ENCODE results near the gene RABGGTA.

Gene RABGGTA

GRCh38 chr14:24304019-24304387 is 32.6 kb upstream of the RABGGTA start:
- no peak for DNase-seq (ENCODE audit: low read depth)

- no peak for DNase-seq (ENCODE audit: low read depth)
Measured at GRCh38 chr14:24300326-24300980, 29.1 kb upstream of the RABGGTA start.

GRCh38 chr14:24299255-24300191 is 28.1 kb upstream of the RABGGTA start, which contains the start of the genes DHRS1 and NOP9:
DHRS1 (minus strand) TSS chr14:24299780; CDS start chr14:24299106, 674 bp downstream.
NOP9 (plus strand) TSS chr14:24299850; CDS start chr14:24299955, 105 bp downstream.
- DNase-seq (ENCODE audit: low read depth): peak; percentile 97

GRCh38 chr14:24298892-24299254 is 27.5 kb upstream of the RABGGTA start:
- DNase-seq (ENCODE audit: low read depth): no peak

DNA sequence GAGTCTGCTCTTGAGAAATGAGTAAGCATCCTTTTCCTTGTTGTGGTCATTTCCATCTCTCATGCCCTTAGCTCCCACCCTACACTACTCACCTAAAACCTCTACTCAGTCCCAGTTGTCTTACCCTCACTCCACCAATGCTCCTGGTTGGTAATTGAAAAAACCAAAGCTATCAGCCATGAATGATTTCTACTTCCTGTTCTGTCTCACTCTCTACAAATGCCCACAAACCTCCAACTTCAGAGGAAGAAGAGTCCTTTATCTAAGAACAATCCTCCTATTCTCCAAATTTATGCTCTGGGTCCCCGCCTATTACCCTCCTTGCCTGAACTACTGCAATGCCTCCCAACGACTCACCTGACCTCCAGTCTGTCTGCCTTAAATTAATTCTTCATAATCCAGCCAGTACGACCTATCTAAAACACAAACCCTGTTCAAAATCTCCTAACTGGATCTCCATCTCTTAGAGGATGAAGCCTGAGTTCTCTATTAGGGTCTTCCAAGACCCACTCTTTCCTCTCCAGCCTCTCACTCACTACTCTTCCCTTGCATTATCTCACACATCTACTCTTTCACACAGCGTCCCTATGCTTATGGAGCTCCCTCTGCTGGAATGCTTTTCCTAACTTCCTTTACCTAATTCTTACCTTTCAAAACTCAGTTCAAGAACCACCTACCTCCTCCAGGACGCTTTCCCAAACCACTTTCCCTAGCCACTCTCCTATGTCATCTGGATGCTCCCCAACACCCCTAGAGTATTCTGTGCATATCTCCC is 26.0 kb upstream of the RABGGTA start:
- no peak for DNase-seq (ENCODE audit: low read depth)

- DNase-seq (ENCODE audit: low read depth): no peak
Measured at GRCh38 chr14:24296341-24297157, 25.2 kb upstream of the RABGGTA start.

DNA sequence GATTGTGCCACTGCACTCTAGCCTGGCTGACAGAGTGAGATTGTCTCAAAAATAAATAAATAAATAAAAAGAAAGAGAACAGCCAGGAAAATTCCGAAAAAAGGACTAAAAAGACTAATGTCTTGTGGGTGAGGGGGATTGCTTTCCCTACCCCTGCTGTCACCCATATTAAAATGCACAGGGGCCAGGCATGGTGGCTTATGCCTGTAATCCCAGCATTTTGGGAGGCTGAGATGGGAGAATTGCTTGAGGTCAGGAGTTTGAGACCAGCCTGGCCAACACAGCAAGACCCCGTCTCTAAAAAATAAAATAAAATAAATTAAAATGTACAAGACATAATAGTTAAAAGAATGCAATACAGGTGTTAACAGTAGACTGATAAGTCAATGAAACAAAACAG is 22.1 kb upstream of the RABGGTA start:
- DNase-seq (ENCODE audit: low read depth): no peak

DNA sequence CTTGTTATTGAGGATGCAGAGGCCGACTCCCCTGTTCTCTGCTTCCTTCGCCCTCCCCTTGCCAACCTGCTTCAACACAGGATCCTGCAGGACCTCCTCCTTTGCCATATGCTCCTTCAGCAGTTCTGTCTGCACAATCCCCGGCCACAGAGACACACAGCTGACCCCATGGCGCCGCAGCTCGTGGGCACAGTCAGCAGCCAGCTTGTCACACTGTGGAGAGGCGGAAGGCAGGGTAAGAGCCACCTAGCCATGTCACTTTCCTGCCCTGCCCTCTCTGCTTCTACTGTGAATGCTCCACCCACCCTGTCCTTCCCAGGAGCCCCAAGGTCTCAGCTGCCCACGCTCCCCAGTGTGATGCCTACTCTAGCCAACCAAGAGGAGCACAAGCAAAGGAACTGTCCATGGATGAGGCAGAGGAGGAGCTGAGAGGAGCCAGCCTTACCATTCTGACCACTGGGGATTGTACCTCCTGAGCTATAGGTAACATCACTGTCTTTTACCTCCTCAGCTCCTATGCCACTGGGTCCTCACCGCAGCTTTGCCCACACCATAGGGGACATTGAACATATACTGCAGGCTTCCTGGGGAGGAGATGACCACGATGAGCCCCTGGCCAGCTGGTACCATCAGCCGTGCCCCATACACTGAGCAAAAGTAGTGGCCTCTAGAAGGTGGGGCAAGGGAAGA is 20.9 kb upstream of the RABGGTA start:
- DNase-seq (ENCODE audit: low read depth): no peak

- no peak for DNase-seq (ENCODE audit: low read depth)
Measured at GRCh38 chr14:24291446-24292117, 20.2 kb upstream of the RABGGTA start.

GRCh38 chr14:24290746-24291145 is 19.3 kb upstream of the RABGGTA start:
- DNase-seq (ENCODE audit: low read depth): no peak

GRCh38 chr14:24289649-24290280 is 18.4 kb upstream of the RABGGTA start:
- no peak for DNase-seq (ENCODE audit: low read depth)

DNA sequence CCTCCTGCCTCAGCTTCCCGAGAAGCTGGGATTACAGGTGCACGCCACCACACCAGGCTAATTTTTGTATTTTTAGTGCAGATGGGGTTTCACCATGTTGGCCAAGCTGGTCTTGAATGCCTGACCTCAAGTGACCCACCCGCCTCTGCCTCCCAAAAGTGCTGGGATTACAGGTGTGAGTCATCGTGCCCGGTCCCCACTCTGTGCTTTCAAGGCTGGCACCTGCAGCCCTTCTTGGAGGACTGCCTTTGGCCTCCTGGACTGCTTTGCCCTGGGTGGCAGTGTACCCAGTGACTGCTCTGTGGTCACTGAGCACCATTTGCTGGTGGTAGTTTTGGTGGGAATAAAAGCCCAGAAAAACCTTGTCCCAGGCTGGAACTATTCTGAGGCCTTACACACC is 15.6 kb upstream of the RABGGTA start:
- no peak for DNase-seq (ENCODE audit: low read depth)

DNA sequence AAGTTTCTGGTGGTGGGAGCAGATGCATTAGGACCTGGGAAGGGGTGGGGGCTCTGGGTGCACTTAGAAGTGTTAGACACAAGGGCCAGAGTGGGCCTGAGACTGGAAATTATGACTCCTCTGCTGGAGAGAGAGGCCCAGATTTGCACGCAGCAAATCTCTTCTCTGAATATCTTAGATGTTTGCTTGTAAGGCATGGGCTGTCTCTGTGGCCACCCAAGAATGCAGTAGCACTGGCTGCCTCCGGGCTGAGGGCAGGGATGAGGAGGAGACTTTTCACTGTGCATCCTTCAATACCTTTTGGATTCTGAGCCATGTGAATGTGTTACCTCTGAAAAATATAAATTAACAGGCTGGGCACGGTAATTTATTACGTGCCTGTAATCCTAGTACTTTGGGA is 14.0 kb upstream of the RABGGTA start:
- no peak for DNase-seq (ENCODE audit: low read depth)

- DNase-seq (ENCODE audit: low read depth): no peak
Measured at GRCh38 chr14:24284501-24285035, 13.2 kb upstream of the RABGGTA start.

GRCh38 chr14:24283796-24284460 is 12.5 kb upstream of the RABGGTA start:
- DNase-seq (ENCODE audit: low read depth): no peak

- no peak for DNase-seq (ENCODE audit: low read depth)
Measured at GRCh38 chr14:24282736-24283135, 11.3 kb upstream of the RABGGTA start.

GRCh38 chr14:24281636-24282035 is 10.2 kb upstream of the RABGGTA start:
- DNase-seq (ENCODE audit: low read depth): no peak

DNA sequence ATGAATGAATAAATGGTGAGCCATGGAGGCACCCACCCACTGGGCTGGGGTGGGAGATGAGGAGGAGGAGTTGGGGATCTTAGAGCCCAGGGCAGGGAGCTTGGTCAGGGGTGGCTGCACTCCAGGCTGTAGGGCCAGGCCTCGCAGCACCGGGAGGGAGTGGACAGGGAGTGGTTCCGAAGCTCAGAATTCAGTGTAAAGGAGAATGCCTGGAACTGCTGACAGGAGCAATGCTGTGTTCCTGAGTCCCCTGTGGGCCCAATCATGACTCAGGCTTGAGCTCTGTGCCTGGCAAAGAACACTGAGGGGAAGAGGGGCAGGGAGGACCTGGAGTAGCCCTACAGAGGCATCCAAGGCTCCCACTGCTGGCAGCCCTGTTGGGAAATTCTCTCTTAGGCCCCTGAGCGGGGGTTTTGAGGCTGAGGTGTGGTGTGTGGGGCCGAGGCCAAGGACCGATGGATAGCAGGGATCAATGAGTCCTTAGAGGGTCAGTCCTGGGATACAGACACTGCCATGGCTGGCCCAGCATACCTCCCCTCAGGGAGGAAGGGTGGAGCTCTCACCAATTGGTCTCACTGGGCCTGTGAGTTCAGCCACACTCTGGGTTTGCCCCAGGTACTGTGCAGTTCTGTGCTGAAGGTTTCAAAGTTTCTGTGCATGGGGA is 9.5 kb upstream of the RABGGTA start:
- no peak for DNase-seq (ENCODE audit: low read depth)

Measured in stimulated activated CD8-positive, alpha-beta memory T cell treated with anti-CD3 and anti-CD28 coated beads, Interleukin-15, amount 100 ng/mL, for 24 hours (primary cell).